Dendritic cell treated with granulocyte-macrophage colony-stimulating factor and Interleukin-4, amounts not matched to agents 40 ng/mL and 50 ng/mL, for 4 days (primary cell): ENCODE data around the gene CACUL1.

Experiments
- H3K27ac Mint-ChIP-seq: one replicate; pipeline ENCODE4 v1.8.0; 2022; ENCODE audit warnings: mild to moderate bottlenecking, mixed read lengths
- H3K27me3 Mint-ChIP-seq: one replicate; pipeline ENCODE4 v1.8.0; 2022; ENCODE audit warnings: mild to moderate bottlenecking, mixed read lengths
- H3K36me3 Mint-ChIP-seq: one replicate; pipeline ENCODE4 v1.8.0; 2022; ENCODE audit warnings: low read depth, mixed read lengths
- H3K4me1 Mint-ChIP-seq: one replicate; pipeline ENCODE4 v1.8.0; 2022; ENCODE audit warnings: low read depth, mixed read lengths
- H3K4me3 Mint-ChIP-seq: one replicate; pipeline ENCODE4 v1.8.0; 2022; ENCODE audit warnings: mild to moderate bottlenecking, moderate library complexity, mixed read lengths
- H3K9me3 Mint-ChIP-seq: one replicate; pipeline ENCODE4 v1.8.0; 2022; ENCODE audit warnings: mixed read lengths
- intact Hi-C: fragments of 100-400 bp; cut with micrococcal nuclease; formaldehyde crosslinking; loops from one replicate; pipeline ENCODE4 v1.15.0; 2022

The CACUL1 gene

DNA sequence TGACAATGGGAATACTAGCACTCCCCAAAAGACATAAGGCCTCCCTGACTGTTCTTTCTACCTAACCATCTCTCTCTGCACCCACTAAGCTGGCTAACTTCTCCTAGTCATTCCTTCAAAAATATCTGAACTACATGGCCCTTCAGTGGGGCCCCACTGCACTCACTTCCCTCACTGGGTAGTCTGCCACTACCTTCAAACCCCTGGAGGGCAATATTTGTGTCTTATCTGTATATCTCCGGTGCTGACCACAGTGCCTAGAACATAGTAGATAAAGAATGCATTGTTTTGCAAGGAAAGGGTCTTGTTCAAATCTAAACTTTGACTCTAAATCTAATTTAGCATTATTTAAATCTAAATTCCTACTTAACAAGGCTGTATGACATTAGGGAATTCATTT is 44.3 kb downstream of the CACUL1 start:
- no peak overlapping the region for H3K27ac Mint-ChIP-seq
- intact Hi-C loops = no loop called here
- peaks cover 33% of the 10 kb centered on the region for H3K36me3 Mint-ChIP-seq
- H3K9me3 Mint-ChIP-seq = no peaks in the 10 kb centered on the region
- H3K27me3 Mint-ChIP-seq = no peaks in the 10 kb centered on the region
- peaks cover 5% of the 10 kb centered on the region for H3K4me1 Mint-ChIP-seq
- no peak overlapping the region for H3K4me3 Mint-ChIP-seq

DNA sequence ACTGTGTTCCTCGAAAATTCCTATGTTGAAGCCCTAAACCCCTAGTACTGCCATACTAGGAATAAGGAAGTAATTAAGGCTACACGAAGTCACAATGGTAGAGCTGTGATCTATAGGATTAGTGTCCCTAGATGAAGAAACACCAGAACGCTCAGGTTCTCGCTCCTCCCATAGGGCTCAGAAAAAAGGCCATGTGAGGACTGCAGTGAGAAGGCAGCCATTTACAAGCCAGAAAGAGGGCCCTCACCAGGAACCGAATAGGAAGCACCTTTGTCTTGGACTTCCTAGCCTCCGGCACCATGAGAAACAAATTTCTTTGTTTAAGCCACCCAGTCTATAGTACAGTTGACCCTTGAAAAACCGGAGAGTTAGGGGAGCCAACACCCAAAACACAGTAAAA is 46.2 kb downstream of the CACUL1 start:
- Mint-ChIP-seq H3K27ac (no peak overlapping the region), H3K4me1 (peaks cover 10% of the 10 kb centered on the region), H3K4me3 (no peak overlapping the region), H3K9me3 (no peaks in the 10 kb centered on the region), H3K36me3 (peaks cover 45% of the 10 kb centered on the region), H3K27me3 (no peaks in the 10 kb centered on the region)
- intact Hi-C loops = no loop called here

DNA sequence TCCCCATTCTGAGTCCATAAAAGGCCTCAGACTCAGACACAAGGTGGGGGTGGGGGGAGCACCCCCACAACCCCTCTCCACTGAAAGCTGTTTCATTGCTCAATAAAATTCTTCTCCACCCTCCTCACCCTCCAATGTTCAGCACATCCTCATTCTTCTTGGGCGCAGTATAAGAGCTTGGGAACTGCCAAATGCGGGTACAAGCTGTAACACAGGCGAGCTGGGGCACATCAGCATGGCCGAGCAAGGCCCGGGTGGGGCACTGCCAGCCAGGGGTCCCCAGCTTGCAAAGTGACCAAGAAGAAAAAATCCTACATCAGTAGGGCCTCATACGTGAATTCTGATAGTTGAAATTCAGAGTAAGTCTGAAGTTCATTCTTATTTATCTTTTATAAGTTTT is 50.1 kb downstream of the CACUL1 start:
- Mint-ChIP-seq H3K4me3 (no peak overlapping the region), H3K4me1 (peaks cover 10% of the 10 kb centered on the region), H3K27ac (no peak overlapping the region), H3K36me3 (peaks cover 53% of the 10 kb centered on the region), H3K27me3 (no peaks in the 10 kb centered on the region), H3K9me3 (no peaks in the 10 kb centered on the region)
- intact Hi-C loops = no loop called here

DNA sequence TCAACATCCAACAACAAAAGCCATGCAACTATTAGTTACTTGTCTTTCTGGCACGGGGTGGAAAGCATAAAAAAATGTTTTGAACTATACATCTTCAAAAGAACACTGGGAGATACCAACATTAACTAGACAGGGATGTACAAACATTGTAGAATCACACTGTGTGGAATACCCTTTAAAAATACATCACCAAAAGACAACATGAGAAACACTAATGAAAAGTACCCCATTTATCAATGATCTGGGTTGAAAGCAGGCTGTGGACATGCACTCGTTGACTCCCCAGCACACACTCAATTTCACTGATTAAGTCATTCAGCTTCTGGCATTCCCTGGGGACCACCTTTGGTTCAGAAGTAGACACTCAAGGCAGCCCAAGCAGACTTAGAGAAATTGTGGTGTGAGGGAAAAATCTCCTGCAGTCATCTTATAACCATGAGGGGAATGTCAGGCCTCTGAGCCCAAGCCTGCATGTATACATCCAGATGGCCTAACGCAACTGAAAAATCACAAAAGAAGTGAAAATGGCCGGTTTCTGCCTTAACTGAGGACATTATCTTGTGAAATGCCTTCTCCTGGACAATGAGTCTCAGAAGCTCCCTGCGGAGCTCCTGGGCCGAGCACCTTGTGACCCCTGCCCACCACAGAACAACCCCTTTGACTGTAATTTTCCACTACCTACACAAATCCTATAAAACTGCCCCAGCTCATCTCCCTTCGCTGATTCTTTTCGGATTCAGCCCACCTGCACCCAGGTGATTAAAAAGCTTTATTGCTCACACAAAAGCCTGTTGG is 53.0 kb downstream of the CACUL1 start:
- no peak overlapping the region for H3K4me3 Mint-ChIP-seq
- H3K27me3 Mint-ChIP-seq = no peaks in the 10 kb centered on the region
- intact Hi-C loops = no loop called here
- H3K27ac Mint-ChIP-seq = no peak overlapping the region
- H3K4me1 Mint-ChIP-seq = peaks cover 7% of the 10 kb centered on the region
- peaks cover 73% of the 10 kb centered on the region for H3K36me3 Mint-ChIP-seq
- no peaks in the 10 kb centered on the region for H3K9me3 Mint-ChIP-seq

DNA sequence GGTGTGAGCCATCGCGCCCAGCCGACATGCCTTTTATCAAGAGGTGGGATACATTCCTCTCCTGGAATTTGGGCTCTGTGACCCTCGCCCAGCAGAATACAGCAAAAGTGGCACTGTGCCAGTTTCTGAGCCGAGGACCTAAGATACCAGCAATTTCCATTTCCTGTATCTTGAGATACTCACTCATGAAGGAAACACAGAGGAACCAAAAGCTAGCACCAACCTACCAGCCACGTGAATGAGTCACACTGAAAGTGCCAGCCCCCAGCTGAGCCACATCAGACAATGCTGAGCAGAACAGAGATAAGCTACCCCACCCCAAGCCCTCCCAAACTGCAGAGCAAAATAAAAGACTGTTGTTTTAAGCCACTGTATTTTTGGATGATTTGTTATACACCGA is 56.3 kb downstream of the CACUL1 start:
- peaks cover 69% of the 10 kb centered on the region for H3K36me3 Mint-ChIP-seq
- no peaks in the 10 kb centered on the region for H3K9me3 Mint-ChIP-seq
- H3K27ac Mint-ChIP-seq = no peak overlapping the region
- no peaks in the 10 kb centered on the region for H3K27me3 Mint-ChIP-seq
- H3K4me3 Mint-ChIP-seq = no peak overlapping the region
- no peaks in the 10 kb centered on the region for H3K4me1 Mint-ChIP-seq
- intact Hi-C loops = no loop called here

DNA sequence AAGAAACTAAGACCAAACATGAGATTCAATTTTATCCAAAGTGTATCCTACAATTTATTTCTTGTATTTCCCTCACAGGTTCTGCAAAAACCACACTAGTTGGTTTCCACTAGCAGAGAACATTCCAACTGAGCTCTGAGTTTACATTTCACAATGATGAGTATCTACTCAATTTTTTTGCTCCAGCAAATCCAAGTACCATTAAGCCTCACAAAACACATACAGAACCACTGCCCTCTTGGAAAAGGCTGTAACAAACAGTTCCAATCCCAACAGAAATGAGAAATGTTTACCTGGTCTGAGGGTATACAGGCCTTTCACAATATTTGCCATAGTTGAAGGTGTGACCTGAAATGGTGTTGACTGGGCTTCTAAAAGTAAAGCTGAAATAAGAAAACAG is 59.9 kb downstream of the CACUL1 start:
- Mint-ChIP-seq H3K9me3 (no peaks in the 10 kb centered on the region), H3K27me3 (no peaks in the 10 kb centered on the region), H3K4me3 (no peak overlapping the region), H3K36me3 (peaks cover 66% of the 10 kb centered on the region), H3K4me1 (no peaks in the 10 kb centered on the region), H3K27ac (no peak overlapping the region)
- intact Hi-C loops = no loop called here

DNA sequence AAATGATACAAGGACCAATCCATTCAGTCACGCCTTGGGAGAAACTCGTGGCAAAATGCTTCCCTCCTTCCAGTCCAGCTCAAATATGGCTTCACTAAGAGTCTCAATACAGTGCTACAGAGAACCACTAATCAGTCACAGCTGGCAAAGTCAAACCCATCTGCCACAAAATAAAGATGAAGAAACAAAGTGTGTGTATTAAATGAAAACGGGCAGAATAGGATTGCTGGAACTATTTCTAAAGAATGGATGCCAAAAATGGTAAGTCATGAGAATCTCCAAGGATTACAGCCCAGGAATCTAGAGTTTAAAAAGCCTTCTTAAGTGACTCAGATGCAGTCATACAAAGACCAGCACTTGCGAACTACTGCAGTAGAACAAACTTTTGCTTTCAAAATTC is 61.9 kb downstream of the CACUL1 start:
- intact Hi-C loops = no loop called here
- H3K27ac Mint-ChIP-seq = no peak overlapping the region

DNA sequence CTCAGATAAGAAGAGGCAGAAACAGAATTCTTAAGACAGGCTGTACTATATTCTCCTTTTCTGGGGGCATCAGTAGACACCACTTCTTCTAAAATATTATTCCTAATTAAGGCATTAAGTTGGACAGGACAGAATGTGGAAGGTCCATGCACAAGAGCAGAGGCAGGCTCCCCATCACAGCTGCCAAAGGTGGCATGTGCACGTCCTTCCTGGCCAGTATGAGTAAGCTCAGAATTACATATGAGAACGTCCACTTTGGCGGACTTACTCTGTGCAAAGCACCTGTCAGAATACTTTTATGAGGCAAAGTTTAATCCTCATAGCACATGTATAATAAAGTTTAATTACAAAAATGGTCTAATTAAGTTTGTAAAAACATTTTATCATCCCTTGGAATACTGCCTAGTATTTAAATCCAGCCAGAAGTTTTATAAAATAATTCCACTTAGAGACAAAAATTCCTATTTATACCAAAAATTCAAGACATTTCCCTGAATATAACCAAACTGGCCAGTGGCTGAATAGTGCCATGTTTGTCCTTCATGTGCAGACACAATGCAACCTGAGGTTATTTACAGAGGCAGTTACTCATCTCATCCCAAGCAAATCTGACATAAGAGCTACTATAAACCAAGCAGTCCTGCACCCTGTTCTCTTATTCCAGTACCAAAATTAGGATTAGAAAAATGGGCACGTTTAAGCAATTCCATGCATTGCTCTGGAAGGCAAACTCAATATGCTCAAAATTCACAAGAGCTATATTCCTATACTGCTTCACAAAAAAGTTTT is 65.5 kb downstream of the CACUL1 start:
- Mint-ChIP-seq H3K9me3 (no peaks in the 10 kb centered on the region), H3K27ac (no peak overlapping the region), H3K4me3 (no peak overlapping the region), H3K4me1 (no peaks in the 10 kb centered on the region), H3K36me3 (peaks cover 78% of the 10 kb centered on the region), H3K27me3 (no peaks in the 10 kb centered on the region)
- intact Hi-C loops = no loop called here

More for the DNA sequence above, 61.9 kb downstream of the CACUL1 start:
- Mint-ChIP-seq H3K36me3 (peaks cover 65% of the 10 kb centered on the region), H3K27me3 (no peaks in the 10 kb centered on the region), H3K4me3 (no peak overlapping the region), H3K4me1 (no peaks in the 10 kb centered on the region), H3K9me3 (no peaks in the 10 kb centered on the region)

DNA sequence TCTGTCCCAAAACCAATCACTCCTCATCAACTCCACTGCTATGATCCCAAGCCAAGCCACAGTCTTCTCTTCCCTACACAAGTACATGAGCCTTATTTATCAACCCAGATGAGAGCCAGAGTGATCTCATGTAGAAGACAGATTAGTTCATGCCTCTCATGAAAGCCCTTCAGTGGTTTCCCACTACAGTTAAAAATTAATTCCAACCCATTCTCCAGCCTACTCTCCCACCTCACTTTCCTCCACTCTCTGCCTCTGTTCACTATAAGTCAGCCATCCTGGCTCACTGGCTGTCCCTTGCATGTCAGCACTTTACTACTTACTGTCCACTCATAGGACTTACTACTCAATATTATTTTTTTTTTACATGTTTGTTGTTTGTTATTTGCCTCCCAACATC is 67.3 kb downstream of the CACUL1 start:
- Mint-ChIP-seq H3K4me1 (no peaks in the 10 kb centered on the region), H3K36me3 (peaks cover 85% of the 10 kb centered on the region)

DNA sequence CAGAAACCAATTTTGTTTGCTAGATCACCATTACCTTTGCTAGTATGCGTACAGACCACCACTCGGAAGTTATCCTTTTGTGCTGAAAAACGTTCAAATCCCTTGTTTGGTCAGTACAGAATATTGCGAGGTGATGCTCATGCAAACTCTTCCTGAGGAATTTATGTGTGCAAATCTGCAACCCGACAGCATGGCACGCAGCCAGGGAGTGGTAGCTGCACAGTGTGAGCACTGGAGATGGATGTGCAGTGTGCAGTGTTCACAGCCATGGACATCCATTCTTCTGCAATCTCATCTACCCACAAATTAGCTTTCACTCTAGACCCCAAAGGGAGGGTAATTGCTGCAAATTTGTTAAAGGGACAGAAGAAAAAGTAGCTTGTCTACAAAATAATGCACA is 72.2 kb downstream of the CACUL1 start:
- intact Hi-C loops = no loop called here
- Mint-ChIP-seq H3K27ac (no peak overlapping the region), H3K4me1 (no peaks in the 10 kb centered on the region), H3K9me3 (no peaks in the 10 kb centered on the region), H3K36me3 (peaks cover 88% of the 10 kb centered on the region), H3K4me3 (no peak overlapping the region), H3K27me3 (no peaks in the 10 kb centered on the region)

More for the DNA sequence above, 67.3 kb downstream of the CACUL1 start:
- Mint-ChIP-seq H3K9me3 (no peaks in the 10 kb centered on the region), H3K27me3 (no peaks in the 10 kb centered on the region), H3K27ac (no peak overlapping the region), H3K4me3 (no peak overlapping the region)
- intact Hi-C loops = no loop called here

DNA sequence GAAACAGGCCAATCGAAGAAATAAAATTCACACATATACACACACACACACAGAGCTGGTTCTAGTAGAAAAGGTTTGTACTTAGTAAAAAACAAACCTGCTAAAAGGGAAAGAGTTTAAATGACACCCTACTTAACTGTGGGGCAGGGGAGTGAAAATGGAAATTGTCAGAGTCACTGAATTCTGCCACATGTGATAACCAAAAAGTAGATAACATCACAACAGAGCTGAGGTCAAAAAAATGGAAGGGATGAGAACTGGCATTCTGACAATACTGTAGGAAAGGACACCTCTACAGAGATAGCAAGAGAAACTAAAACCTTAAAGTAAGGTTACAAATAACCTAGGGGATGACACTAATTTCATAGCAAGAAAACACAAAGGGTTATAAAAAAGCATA is 74.6 kb downstream of the CACUL1 start:
- intact Hi-C loops = no loop called here
- H3K27me3 Mint-ChIP-seq = no peaks in the 10 kb centered on the region
- H3K4me3 Mint-ChIP-seq = no peak overlapping the region
- no peaks in the 10 kb centered on the region for H3K4me1 Mint-ChIP-seq
- H3K9me3 Mint-ChIP-seq = no peaks in the 10 kb centered on the region
- H3K36me3 Mint-ChIP-seq = peaks cover 80% of the 10 kb centered on the region
- H3K27ac Mint-ChIP-seq = no peak overlapping the region

DNA sequence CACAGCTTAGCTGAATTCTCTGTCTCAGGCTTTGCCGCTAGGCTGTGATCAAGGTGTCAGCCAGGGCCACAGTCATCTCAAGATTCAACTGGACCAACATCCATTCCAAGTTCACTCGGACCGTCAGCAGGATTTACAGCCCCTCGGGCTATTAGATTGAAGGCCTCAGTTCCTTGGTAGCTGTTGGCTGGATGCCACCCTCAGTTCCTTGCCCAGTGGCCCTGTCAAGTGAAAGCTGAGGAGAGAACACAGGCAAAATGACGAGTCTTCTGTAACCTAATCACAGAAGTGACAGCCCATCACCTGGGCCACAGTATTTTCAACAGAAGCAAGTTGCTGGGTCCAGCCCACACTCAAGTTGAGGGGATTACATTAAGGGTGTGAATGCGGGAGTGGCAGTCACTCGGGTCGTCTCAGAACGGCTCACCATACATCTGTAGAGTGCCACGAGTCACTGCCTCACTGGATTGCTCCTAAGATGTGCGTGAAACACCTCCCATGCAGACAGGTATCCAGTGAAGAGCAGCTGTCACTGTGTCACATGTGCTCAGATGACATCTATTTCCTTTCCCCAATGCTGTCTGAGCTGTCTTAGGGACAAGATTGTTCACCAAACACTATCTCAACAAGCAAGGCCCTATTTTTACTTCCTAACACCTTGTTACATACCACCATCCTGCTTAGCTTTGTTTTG is 80.4 kb downstream of the CACUL1 start:
- H3K27ac Mint-ChIP-seq = no peak overlapping the region
- no peak overlapping the region for H3K4me3 Mint-ChIP-seq
- H3K4me1 Mint-ChIP-seq = peaks cover 6% of the 10 kb centered on the region
- H3K27me3 Mint-ChIP-seq = no peaks in the 10 kb centered on the region
- H3K36me3 Mint-ChIP-seq = peaks cover 61% of the 10 kb centered on the region
- intact Hi-C loops = no loop called here
- H3K9me3 Mint-ChIP-seq = no peaks in the 10 kb centered on the region

DNA sequence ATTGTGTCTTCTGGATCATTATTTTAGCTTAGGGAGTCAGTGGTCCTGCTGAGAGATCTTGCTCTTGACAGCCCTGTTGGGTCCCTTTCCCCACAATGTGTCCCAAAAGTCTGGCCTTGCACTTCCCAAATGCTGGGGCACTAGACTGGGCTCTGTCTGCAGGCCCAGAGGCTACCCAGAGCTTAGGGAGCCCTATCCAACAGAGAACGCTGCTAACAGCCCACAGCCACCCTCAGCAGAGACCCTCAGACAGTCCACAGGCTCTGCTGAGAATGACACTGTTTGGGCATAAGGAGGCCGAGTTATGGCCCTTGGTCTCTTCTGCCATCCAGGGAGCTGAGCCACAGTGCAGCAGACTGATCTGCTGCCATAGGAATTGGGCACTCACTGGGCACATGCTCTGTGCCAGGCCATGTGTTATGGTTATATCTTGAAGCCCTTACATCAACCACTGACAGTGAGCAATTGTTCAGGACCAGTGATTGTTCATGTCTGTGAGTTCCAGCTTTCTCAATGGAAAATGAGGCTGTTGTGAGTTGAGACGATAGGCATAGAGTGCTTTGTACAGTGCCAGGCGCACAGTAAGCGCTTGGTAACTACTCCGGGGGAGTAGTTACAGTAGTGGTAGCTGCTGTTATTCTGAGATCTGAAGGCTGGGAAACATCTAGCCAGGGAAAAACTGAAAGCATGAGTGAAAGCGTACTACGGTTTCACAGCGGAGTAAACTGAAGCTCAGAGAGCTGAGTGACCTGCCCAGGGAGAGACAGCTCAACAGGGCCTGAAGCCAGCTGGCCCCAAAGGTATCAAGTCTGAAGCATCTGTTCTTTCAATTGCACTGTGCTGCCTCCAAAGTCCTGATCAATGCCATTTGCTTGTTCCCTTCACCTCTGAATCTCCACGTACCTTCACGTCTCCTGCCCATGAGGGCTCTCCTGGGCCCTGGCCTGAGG is 81.7 kb downstream of the CACUL1 start:
- Mint-ChIP-seq H3K4me3 (no peak overlapping the region), H3K27ac (no peak overlapping the region)

More for the DNA sequence above, 81.7 kb downstream of the CACUL1 start:
- Mint-ChIP-seq H3K36me3 (peaks cover 48% of the 10 kb centered on the region), H3K4me1 (peaks cover 18% of the 10 kb centered on the region), H3K9me3 (no peaks in the 10 kb centered on the region), H3K27me3 (peaks cover 3% of the 10 kb centered on the region)
- intact Hi-C loops = no loop called here
